GM13977 (cell line): ENCODE measurements around the gene ASTN1.

Source experiments
- DNase-seq: peaks from one replicate; pipeline ENCODE4 v3.0.0; 2012; ENCODE audit warnings: low spot score
- CTCF ChIP-seq: IDR thresholded peaks from 2 replicates; pipeline ENCODE4 v1.5.1; 2012; ENCODE audit warnings: mild to moderate bottlenecking, control low read depth; ENCODE audit not compliant: insufficient read depth; ENCODE audit errors: extremely low read depth, missing control alignments
- in situ Hi-C: fragments of 300-500 bp; cut with MboI; formaldehyde crosslinking; loops from one replicate; pipeline ENCODE4 v1.12.0; 2022; ENCODE audit warnings: low sequenced_read_pairs, low pct_unique_long_range_greater_than_20kb, mixed read lengths, inconsistent platforms; ENCODE audit not compliant: unreplicated experiment

Gene ASTN1

DNA sequence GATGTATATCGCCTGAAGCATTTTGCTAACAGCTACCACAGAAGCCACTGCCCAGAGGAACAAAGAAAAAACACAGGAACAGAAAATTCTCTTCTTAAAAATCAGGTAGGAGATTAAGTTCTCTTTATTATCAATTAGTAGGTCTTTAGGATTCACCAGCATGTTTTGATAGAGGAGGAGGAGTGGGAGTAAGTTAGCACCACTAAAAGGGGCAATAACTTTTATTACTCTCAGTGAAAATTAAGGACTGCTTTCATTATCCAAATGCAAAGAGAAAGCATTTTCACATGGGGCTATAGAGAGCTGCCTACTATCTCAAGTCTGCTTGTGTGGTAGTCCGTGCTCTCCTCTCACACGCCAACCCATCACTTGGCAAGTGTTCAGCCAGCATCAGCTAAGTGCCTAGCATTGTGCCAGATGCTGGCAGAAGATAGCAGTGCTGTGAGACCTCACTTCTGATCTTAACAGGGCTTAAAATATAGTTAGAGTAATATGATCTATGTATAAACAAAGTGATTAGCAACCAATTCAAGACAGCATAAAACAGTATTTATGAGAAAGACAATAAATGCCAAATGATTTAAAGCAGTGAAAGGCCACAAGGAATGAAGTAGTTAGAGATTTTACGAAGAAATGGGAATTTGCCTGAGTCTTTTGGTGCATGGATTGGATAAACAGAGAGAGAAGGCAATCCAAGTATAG is 39.8 kb downstream of the ASTN1 start:
- in situ Hi-C loops = no loop called here
- DNase-seq = no peak
- TF ChIP-seq CTCF = no peak

- in situ Hi-C loops = no loop called here
- DNase-seq = no peak
These were observed 41.9 kb downstream of the ASTN1 start for GRCh38 chr1:177122461-177123251.

DNA sequence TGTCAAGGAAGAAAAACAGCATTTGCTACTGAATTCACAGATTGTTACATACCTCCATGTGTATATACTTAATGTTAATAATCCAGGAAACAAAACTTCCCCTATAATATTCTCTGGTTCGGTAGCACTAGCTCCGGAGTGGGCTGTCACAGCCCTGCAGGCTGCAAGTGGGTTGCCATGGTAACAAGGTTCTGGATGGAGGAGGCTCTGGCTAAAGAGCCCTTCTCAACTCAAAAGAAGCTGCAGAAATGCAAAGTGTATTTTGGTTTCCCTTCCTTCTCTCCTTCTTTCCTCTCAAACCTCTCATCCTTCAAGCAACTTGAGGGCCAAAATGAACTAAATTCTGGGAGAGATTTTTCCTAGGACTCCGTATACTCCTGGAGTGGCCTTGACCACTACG is 45.2 kb downstream of the ASTN1 start:
- no peak for DNase-seq
- in situ Hi-C loops = no loop called here
- TF ChIP-seq CTCF = no peak

More at GRCh38 chr1:177122461-177123251, 41.9 kb downstream of the ASTN1 start:
- no peak for TF ChIP-seq CTCF

DNA sequence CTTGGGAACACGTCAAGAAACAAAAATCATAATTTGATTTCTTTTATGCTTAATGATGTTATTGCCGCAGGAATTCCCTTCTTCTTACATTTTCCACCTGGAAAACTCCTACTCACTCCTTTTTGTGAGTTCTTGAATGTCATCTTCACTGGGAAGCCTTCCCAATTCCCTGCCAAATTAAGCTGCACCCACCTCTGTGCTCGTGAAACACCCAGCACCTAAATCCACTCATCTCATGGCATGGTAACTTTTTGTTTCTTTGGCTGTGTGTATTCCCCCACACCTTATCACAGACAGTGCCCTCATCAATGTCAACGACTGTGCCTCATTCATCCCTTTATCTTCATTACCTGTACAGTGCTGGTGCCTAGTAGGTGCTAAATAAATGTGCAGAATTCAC is 45.6 kb downstream of the ASTN1 start:
- TF ChIP-seq CTCF = no peak
- in situ Hi-C loops = no loop called here
- DNase-seq = no peak

DNA sequence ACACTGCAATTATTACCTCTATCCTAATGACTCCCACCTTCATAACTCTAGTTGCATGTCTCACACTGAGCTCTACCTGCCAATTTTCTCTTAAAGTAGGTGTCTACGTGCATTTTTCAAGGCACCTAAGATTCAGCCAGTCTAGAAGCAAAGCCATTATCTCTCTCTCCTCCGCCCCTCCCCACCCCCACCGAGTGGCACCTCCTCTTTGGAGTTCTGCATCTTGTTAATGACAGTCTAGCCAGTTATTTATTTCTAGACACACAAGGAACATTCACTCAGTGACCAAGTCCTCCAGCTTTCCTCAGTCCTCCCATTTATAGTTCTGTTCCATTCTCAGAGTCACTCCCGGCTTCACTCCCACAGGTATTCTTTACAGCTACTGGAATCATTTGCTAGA is 47.6 kb downstream of the ASTN1 start:
- no peak for TF ChIP-seq CTCF
- no peak for DNase-seq
- in situ Hi-C loops = no loop called here

GRCh38 chr1:177106614-177107365 is 57.7 kb downstream of the ASTN1 start:
- DNase-seq = no peak
- TF ChIP-seq CTCF = no peak
- in situ Hi-C loops = no loop called here
